Fibroblast of lung (primary cell): Measurements from ENCODE around the gene RET.

Experiments
- EZH2 ChIP-seq: IDR thresholded peaks from 2 replicates; pipeline ENCODE4 v1.5.1; 2012; ENCODE audit warnings: low read length, control low read depth, mild to moderate bottlenecking; ENCODE audit errors: missing control alignments
- TF ChIP-seq, protein P1 (sequence below), 2 donors: IDR thresholded peaks in 1 of 2; conservative IDR thresholded peaks in 1 of 2; 1 replicate in 1 of 2; 2 replicates in 1 of 2; pipeline ENCODE4 v1.5.1; 2011 to 2012; ENCODE audit warnings: low read length in 2 of 2, control low read depth in 1 of 2, inconsistent platforms in 1 of 2, low read depth in 1 of 2, mild to moderate bottlenecking in 1 of 2

- no peak for TF ChIP-seq EZH2
- TF ChIP-seq, protein P1, sequence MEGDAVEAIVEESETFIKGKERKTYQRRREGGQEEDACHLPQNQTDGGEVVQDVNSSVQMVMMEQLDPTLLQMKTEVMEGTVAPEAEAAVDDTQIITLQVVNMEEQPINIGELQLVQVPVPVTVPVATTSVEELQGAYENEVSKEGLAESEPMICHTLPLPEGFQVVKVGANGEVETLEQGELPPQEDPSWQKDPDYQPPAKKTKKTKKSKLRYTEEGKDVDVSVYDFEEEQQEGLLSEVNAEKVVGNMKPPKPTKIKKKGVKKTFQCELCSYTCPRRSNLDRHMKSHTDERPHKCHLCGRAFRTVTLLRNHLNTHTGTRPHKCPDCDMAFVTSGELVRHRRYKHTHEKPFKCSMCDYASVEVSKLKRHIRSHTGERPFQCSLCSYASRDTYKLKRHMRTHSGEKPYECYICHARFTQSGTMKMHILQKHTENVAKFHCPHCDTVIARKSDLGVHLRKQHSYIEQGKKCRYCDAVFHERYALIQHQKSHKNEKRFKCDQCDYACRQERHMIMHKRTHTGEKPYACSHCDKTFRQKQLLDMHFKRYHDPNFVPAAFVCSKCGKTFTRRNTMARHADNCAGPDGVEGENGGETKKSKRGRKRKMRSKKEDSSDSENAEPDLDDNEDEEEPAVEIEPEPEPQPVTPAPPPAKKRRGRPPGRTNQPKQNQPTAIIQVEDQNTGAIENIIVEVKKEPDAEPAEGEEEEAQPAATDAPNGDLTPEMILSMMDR (conservative IDR thresholded peaks at IDR 0.05 in 1 of 2, IDR thresholded peaks at IDR 0.05 in 1 of 2; ENCODE audit: low read depth in 1 of 2, low read length in 2 of 2): no peak
Observed at GRCh38 chr10:43177595-43177994, 100.7 kb downstream of the RET start.
